ENCODE data around the gene ADARB2.

ADARB2 gene

DNA sequence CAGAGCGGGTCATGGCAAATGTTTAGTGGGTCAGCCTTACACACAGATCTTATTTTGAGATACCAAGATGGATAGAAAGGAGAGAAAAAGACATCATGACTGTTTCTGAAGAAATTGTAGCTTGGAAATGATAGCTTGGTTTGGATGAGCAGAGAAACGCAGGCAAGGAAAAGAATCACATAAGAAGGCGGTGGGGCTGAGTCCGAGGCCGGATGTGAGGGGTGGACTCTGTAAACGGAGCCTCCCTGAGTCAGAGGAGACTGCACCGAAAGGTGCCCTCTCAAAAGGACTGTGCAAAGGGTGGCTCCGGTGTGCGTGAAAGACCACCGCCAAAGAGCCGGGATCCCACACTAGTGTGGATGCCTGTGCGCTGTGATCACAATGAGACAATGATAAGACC, 53.7 kb downstream of the ADARB2 start:
- DNase-seq = no peak

DNA sequence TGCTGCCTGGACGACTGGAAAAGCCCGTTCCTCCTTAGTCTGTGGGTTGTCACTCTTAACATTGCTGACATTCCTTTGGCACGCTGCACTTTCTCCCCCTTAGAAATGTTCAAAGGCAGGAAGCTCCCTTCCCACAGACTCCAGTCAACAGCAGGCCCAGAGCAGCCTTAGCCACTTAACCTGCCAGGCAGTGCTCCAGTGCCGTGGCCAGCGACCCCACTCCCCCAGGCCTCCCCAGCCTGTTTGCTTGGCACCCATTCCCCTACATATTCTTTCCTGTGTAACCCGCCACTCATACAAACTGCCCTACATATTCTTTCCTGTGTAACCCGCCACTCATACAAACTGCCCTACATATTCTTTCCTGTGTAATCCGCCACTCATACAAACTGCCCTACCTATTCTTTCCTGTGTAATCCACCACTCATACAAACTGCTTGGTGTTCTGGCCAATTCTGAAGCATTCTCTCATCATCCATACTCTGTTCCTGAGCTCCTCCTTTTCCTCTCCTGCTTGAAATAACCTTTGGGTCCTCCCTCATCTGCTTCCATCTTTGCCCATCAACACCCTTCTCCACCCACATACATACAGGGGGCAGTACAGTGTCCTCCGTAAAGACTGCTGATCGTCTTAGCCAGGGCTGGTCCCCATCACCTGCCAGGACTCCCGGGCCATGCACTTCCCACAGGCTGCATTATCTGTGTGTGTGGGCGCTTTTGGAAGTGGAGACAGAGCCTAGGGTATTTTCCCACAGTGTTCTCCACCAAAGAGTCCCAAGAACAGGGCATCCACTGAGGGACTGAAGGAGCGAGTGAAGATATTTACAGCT, 57.3 kb downstream of the ADARB2 start:
- DNase-seq = no peak

- DNase-seq = no peak
Measured at GRCh38 chr10:1678084-1678483, 59.2 kb downstream of the ADARB2 start.

GRCh38 chr10:1677307-1677939, 59.9 kb downstream of the ADARB2 start:
- DNase-seq = no peak

DNA sequence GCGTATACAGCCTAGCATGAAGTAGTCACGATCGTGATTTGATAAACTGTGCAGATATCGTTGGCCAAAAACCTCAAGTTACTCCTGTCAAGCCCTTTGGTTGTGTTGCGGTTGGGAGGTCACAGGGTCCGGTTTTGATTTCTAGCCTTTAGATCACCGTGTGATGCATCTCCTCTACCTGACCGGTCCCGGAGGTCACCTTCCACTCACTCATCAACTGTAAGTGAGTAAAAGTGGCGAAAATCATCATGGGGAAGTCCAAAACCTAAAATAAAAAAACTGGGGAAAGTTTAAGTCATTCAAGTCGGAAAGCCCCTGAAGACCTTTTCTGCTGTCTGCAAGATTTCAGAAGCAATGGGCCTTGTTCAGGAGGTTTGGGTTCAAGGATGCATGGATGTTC, 62.8 kb downstream of the ADARB2 start:
- no peak for DNase-seq

DNA sequence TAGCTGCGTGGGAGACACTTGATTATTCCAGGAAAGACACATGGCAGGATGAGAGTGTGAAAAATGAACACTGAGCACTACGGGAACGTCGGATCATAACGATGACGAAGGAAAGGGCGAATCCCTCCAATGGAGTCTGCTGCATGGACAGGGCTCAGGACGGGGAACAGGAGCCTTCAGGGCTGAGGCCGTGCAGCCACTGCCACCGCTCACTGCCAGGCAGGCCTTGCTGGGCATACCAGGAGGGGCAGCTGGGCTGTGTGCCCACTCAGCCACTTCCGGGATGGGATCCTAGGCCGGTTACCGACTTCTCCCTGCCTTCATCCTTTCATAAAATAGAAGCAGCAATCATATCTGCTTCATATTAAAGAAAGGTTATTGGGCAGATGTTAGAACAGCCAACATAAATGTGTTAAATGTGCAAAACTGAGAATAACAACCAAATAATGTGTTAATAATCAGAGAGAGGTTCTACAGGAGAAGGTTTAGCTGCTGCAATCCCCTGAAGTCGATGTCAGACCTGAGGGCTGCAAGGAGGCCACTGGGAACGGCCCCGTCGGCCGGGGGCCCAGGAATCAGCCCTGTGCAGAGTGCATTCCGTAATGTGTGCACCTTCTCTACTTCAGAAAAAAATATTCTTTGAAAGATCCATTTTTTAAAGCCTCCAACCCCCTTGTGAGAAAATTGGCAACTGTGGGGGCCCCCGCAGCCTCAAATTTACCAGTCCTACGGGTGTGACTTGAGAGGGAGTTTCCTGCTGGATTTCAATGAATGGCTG, 63.6 kb downstream of the ADARB2 start:
- DNase-seq = no peak

- no peak for DNase-seq
Measured at GRCh38 chr10:1672001-1672781, 65.1 kb downstream of the ADARB2 start.

DNA sequence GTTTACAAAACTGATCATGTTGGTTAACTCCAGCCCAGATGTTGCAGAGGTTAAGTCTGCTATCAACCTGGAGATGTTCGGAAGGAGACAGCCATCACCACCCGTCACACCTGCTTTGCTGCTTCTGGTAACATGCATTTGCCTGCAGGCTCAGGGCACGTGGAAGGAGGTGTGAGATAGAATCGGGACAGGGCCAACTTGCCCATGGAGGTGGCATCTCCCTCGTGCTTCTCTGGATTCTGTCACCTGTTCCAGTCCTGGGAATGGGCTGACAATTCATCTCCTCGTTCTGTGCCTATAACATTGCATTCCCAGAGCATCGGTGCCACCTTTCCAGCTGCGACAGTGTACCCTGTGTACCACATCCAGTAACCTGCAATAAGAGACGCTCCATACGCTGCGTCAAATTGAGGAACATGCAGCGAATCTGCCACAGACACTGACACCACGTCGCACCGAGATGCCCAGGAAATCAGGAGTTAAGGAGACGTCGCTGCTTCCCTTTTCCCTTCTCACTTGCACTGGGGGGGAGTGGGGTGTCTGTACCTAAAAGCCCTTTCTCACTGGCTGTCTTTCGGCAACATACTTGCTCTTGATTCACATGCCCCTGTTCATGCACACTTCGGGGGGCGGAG, 65.8 kb downstream of the ADARB2 start:
- DNase-seq = no peak

DNA sequence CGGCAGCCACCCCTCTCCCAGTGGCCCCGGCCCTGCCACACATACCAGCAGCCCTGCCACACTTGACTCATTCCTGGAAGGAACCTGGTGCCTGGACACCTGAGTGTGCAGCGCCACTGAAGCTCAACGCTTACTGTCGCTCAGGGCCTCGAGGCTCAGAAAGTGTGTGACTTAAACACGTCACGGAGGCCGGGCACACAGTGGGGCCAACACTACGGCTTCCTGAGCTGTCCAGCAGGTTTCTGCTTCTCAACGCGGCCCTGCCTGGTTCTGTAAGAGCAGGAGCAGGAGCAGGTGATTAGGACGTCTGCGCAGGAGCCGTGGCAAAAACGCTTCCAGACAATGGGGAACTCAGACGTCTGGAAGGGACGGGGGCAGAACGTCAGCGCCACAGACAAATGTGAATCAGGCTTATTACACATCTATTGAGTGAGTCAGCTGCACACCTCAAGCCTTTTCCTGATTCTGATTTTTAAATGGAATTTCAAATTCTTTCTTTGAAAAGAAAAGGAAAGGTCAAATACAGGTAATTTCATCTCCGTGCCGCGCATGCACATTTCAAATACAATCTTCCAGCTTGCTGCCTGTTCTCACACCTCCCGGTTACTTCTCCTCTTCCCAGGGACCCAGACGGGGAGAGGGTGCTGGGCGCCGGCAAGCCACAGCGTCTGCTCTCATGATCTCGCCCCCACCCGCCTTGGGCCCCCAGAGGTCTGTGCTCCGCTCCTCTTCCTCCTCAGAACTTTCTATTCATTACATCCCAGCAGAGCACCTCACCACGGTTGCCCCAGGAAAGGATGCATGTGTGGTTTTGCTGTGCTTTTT, 66.6 kb downstream of the ADARB2 start:
- DNase-seq = no peak

- no peak for DNase-seq
Measured at GRCh38 chr10:1669433-1669832, 67.9 kb downstream of the ADARB2 start.

GRCh38 chr10:1668399-1668798, 68.9 kb downstream of the ADARB2 start:
- no peak for DNase-seq

DNA sequence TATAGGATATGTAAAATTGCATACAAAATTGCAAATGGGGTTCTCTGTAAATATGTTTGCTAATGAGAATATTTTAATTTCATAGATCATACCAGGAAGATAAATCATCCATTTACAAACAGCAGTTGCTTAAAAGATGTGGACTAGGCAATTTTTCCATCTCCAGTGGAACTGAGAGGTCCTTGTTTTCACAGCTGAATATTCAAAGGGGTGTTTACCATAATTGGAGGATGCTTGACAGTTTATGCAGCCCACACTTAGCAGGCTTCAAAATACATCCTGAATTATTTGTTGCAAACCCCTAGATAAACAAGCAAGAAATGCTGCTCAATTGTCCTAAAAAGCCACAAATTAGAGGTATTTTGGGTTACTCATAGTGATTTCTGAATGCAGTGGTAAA, 69.9 kb downstream of the ADARB2 start:
- no peak for DNase-seq

DNA sequence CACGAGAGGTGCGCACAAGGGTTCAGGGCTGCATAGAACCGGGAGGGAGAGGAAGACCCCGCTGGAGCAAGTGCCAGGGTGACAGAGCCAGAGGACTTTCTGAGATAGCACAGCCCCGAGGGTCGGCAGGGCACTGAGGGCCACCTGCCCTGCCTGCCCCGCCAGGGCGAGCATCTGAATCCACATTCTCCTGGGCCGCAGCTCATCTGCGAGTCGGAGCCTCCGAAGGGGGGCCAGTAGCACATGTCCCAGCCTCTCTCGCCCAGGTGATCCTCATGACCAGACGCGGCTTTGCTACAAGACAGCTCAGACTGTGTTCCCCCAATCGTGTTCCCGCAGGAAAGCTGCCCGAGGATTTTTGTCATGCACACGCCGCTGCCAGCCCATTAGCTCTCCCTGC, 71.2 kb downstream of the ADARB2 start:
- no peak for DNase-seq

DNA sequence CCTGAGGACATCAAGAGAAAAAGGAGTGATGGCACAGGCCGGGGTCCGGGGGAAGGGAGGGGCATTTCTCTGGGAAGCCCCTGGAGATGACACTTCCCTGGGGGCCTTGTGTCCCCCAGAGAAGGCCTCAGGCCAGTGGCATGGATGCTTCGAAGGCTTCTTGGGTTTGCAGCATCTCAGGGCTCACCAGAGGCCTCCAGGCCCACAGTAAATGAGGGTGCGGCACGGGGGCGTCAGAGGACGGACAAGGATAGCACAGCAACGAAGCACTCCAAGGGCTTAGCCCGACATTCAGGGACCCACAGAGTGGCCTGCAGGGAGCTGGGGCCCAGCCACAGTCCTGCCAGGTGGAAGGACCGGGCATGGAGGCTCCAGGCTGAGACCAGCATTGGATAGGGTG, 71.6 kb downstream of the ADARB2 start:
- no peak for DNase-seq

GRCh38 chr10:1665021-1665661, 72.2 kb downstream of the ADARB2 start:
- no peak for DNase-seq

- DNase-seq = no peak
Measured at GRCh38 chr10:1664333-1664964, 72.9 kb downstream of the ADARB2 start.

GRCh38 chr10:1663226-1663625, 74.1 kb downstream of the ADARB2 start:
- DNase-seq = no peak

DNA sequence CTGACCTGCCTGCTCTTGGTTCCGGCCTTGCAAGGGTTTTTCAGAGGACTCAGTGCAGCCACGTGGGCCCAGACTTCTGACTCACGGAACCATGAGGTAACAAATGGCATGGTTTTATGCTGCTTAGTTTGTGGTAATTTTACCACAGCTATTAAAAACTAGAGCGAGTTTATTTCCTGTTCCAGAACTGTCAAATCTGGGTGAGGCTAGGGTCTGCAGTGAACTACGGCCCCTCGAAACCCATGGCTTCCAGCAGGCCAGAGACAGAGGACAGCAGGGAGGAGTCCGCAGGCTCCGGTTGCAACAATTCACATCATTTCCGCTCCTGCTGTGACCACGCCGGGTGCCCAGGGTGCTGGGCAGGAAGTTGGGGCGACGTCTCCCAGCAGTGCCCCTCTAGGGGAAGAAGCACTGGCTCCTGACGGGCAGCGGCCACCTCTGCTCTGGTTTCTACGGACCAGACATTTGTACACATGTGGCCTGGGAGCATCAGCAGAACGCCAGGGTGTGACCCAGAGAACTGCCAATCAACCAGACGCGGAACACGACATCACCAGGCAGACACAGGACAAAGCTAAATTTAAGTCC, 74.8 kb downstream of the ADARB2 start:
- DNase-seq = no peak

- no peak for DNase-seq
Measured at GRCh38 chr10:1661859-1662437, 75.4 kb downstream of the ADARB2 start.

DNA sequence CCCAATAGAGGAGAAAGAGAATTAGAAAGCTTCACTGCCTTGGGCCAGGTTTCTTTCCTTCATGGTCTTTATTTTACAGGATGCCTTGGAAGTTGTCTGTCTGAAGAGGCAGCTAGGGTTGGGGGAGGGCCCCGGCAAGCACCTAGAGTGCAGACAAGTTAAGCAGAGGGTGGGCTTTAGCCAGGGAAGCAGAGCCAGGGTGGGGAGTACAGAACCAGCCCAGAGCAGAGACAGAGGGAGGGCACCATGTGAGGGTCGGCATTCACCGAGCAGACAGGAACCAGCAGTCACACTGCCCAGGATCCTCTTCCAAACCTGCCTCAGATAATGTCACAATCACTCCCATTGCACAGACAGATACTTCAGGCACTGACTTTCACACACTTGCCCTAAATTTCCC, 75.9 kb downstream of the ADARB2 start:
- DNase-seq = no peak
